ENCODE results near the gene CEP112. TPM values are rescaled to one million over a fixed set of nuclear protein-coding genes. Genes with fewer than 3 reads are reported as not detected.

The CEP112 gene
- total and polyA plus RNA-seq, 9 of the 15 experiments (the other 6 are each of a cell fraction or from before 2014, with no cell fraction given), result 0.84 TPM; not detected in 8

GRCh38 chr17:65855245-65855644 lies 336.7 kb downstream of the CEP112 start (continued):
- TF ChIP-seq CREB3 (tag; conservative IDR thresholded peaks at IDR 0.05; ENCODE audit: low read depth) (no peak), MTA3 (IDR thresholded peaks at IDR 0.05; ENCODE audit: borderline replicate concordance) (no peak), ZNF12 (CRISPR knock-in tag; IDR thresholded peaks at IDR 0.05) (no peak), RERE (CRISPR knock-in tag; IDR thresholded peaks at IDR 0.05; ENCODE audit: borderline replicate concordance) (no peak)

DNA sequence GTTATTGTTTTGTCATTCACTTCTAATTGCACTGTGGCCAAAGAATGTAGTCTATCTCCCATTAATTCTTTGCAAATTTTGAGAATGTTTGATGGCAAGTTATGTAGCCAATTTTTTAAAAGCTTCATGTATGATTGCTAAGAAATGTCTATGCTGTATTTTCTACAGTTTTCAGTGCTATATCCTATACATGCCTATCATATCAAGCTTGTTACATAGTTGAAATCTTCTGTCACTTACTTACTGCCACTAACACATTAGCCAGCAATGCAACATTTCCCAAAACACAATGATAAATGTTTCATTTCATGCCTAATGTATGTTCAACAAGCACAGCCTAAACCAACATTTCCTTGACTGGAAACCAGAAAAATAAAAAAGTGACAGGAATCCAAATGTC lies 338.1 kb downstream of the CEP112 start:
- H3K36me3 ChIP-seq (ENCODE audit: control insufficient read depth, insufficient read depth, low read length), result no peaks in the 10 kb centered on the region
- FAIRE-seq (no peak), ATAC-seq (no peak), DNase-seq (ENCODE audit: extremely low read depth in 1 of 4, low spot score in 3 of 4) (no peak)
- intact Hi-C loops (cut with micrococcal nuclease) (no loop called here), in situ Hi-C loops (cut with MboI) (no loop called here)
- no peaks in the 10 kb centered on the region for H3K9me3 ChIP-seq (replicated peaks; ENCODE audit: control insufficient read depth, insufficient read depth, low read depth, low read length)
- H3K9me1 ChIP-seq (ENCODE audit: control insufficient read depth, insufficient read depth, low read length), result no peaks in the 10 kb centered on the region
- BruUV-seq (replicated peaks), result no TSS peak
- H3K4me3 ChIP-seq, result no peak overlapping the region
- no peaks in the 10 kb centered on the region for H4K20me1 ChIP-seq (replicated peaks; ENCODE audit: control insufficient read depth, insufficient read depth, low read length)
- CTCF ChIA-PET (ENCODE audit: low intra/inter-chr PET ratio), result no interaction called here
- H3K27ac ChIP-seq (ENCODE audit: extremely low read depth, low read depth, low read length), result no peak overlapping the region
- no peaks in the 10 kb centered on the region for H3K4me1 ChIP-seq (replicated peaks in 1 of 2; ENCODE audit: control insufficient read depth in 2 of 2, insufficient read depth in 2 of 2, low read length in 2 of 2)
- no peak overlapping the region for H3K4me2 ChIP-seq (ENCODE audit: insufficient read depth, low read length)
- H3K79me2 ChIP-seq (ENCODE audit: control insufficient read depth, insufficient read depth, low read length), result no peaks in the 10 kb centered on the region
- H3K9ac ChIP-seq (ENCODE audit: insufficient read depth in 1 of 2, low read depth in 2 of 2, low read length in 2 of 2), result no peak overlapping the region
- POLR2A ChIA-PET, result interaction anchor here (0.6 kb wide), 1 partner anchor 136 kb away, joined by 3 read pairs; no protein-coding TSS in a partner anchor
- H3K27me3 ChIP-seq (ENCODE audit: control insufficient read depth in 2 of 2, insufficient read depth in 2 of 2, low read length in 2 of 2), result no peaks in the 10 kb centered on the region
- H2AFZ ChIP-seq (ENCODE audit: low read depth, low read length), result no peak overlapping the region
- TF ChIP-seq ZNF780A (CRISPR knock-in tag; IDR thresholded peaks at IDR 0.05), result no peak
- TF ChIP-seq RFX5 (IDR thresholded peaks at IDR 0.05; ENCODE audit: low read depth, low read length), result no peak
- TF ChIP-seq BMI1 (IDR thresholded peaks at IDR 0.05; ENCODE audit: low read length), result no peak
- no peak for TF ChIP-seq HNRNPH1 (optimal IDR thresholded peaks at IDR 0.05; ENCODE audit: low read depth, low read length)
- no peak for TF ChIP-seq MLX (CRISPR knock-in tag; conservative IDR thresholded peaks at IDR 0.05)
